ENCODE results near the gene SH3BGRL3. TPM values are rescaled to one million over a fixed set of nuclear protein-coding genes. Genes with fewer than 3 reads are reported as not detected.

Gene SH3BGRL3
- total and polyA plus RNA-seq, 2 of the 13 experiments (the other 11 are each of a cell fraction or from before 2014, with no cell fraction given) = 11.4 to 12.2 TPM

DNA sequence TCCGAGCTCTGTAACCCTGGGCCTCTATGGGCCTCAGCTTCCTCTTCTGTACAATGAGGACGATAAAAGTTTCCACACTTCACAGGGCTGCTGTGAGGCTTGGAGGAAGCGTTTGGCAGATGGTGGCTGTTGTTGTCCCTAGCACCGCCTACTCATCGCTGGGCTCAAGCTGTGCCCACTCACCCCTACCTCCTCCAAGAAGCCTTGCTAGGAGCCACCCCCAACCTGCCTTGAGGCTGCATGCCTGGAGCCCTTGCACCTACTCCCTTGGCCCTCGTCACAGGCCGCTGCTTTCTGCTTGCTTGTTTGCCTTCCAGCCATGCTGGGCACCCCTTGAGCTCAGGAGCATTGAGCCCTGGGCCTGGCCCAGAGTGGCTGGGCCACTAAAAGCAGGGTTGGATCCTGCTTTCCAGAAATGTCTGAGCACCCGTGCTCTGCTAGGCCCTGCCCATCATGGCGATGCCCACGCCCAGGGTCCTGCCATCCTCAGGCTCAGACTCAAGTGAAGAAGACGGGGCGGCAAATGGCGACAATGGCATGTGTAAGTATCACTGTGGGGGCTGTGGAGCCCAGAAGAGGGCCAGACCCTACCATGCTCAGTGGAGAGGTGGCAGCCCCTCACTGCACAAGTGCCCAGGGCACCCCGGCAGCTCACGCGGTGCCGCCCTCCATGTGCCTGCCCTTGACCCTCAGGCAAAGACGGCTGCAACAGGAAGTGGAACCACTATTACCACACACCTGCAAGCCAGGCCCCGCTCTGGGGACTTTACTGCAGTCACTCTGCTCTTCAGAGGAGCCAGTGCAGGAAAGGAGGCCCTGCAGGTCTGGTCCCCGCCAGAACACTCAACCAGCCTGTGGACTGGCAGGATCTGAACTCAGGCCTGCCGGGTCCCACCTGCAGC, 9.5 kb downstream of the SH3BGRL3 start:
- no peak for DNase-seq (ENCODE audit: low spot score)
- H3K9ac ChIP-seq (ENCODE audit: insufficient read depth, low read depth, low read length) = no peak overlapping the region
- H3K4me2 ChIP-seq (ENCODE audit: low read depth, low read length) = no peak overlapping the region
- H3K36me3 ChIP-seq (replicated peaks in 1 of 2; ENCODE audit: control insufficient read depth in 1 of 2, insufficient read depth in 2 of 2, low read length in 2 of 2) = no peaks in the 10 kb centered on the region
- intact Hi-C loops (cut with micrococcal nuclease; ENCODE audit: unreplicated experiment) = no loop called here
- FAIRE-seq = no peak
- H2AFZ ChIP-seq (ENCODE audit: low read length) = no peak overlapping the region
- H3K9me3 ChIP-seq (ENCODE audit: low read length) = no peaks in the 10 kb centered on the region
- no TSS peak for BruUV-seq (replicated peaks)
- no peak for TF ChIP-seq ZNF781 (CRISPR knock-in tag; IDR thresholded peaks at IDR 0.05; ENCODE audit: borderline replicate concordance, not compliant biosample characterization)
- TF ChIP-seq HNRNPH1 (optimal IDR thresholded peaks at IDR 0.05; ENCODE audit: low read depth, low read length) = no peak
- TF ChIP-seq YY1 (IDR thresholded peaks at IDR 0.05; ENCODE audit: insufficient read depth, insufficient replicate concordance, low read depth, low read length) = no peak
- no peak for TF ChIP-seq GFI1 (CRISPR knock-in tag; IDR thresholded peaks at IDR 0.05; ENCODE audit: borderline replicate concordance)
- H3K27me3 ChIP-seq (ENCODE audit: control insufficient read depth in 1 of 2, insufficient read depth in 2 of 2, low read length in 2 of 2) = no peaks in the 10 kb centered on the region
- no peak overlapping the region for H3K4me3 ChIP-seq (replicated peaks in 1 of 3; ENCODE audit: insufficient read depth in 1 of 3, low read depth in 2 of 3, low read length in 3 of 3)
- no peaks in the 10 kb centered on the region for H4K20me1 ChIP-seq (ENCODE audit: insufficient read depth, low read length)
- H3K79me2 ChIP-seq (ENCODE audit: insufficient read depth, low read length) = no peaks in the 10 kb centered on the region
- in situ Hi-C loops (cut with HindIII; ENCODE audit: extremely low pct_ligation_motif_present, low pct_unique_long_range_greater_than_20kb) = loop anchor here (5.0 kb wide), 1 partner anchor 73 kb away; no protein-coding TSS in a partner anchor
- ChIA-PET CTCF (ENCODE audit: low intra/inter-chr PET ratio, low total read pairs) (no interaction called here), POLR2A (no interaction called here)
- ATAC-seq = no peak
- 96% methylated on average over 16 of the region's 21 CpGs for WGBS (ENCODE audit: low lambda C conversion rate)
- no peaks in the 10 kb centered on the region for H3K4me1 ChIP-seq (ENCODE audit: insufficient read depth, low read length)
- no peak overlapping the region for H3K27ac ChIP-seq (ENCODE audit: extremely low read length, insufficient read depth, low read length)

DNA sequence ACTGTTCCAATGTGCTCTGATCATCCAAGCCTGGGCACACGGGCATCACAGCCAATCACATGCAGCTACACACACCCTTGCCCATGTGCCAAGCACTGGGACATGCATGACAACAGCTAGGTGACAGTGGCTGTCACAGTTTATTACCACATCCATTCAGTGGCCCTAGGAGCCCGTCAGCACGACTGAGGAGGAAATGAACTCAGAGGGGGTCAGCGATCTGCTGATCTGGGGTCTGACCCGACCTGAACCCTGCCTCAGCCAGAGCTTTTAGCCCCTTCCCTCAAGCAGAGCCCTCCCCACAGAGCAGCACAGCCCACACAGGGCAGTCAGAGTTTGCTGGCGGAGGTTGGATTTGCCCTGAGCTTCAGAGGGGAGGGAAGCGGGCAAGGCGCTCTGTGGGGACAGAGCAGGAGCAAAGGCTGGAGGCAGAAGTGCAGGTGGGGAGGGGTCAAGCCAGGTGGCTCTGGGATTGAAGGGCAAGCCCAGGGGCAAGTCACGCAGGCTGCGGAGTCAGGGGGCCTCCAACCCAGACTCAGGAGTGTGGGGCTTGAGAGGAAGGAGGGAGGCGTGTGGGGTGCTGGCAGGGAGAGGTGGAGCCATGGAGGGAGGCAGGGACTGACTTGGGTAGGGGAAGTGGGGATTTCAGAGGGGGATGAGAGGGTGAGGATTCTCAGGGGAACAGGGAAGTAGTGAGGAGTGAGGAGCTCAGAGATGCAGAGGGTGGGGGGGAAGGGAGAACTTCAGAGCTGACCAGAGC, 10.4 kb downstream of the SH3BGRL3 start:
- H3K27ac ChIP-seq (ENCODE audit: extremely low read length, insufficient read depth, low read length) = no peak overlapping the region
- WGBS (ENCODE audit: low lambda C conversion rate) = 87% methylated on average over 7 of the region's 11 CpGs
- CTCF ChIA-PET (ENCODE audit: low intra/inter-chr PET ratio, low total read pairs) = no interaction called here
- H2AFZ ChIP-seq (ENCODE audit: low read length) = no peak overlapping the region
- H3K9ac ChIP-seq (ENCODE audit: insufficient read depth, low read depth, low read length) = no peak overlapping the region
- no peaks in the 10 kb centered on the region for H3K27me3 ChIP-seq (ENCODE audit: control insufficient read depth in 1 of 2, insufficient read depth in 2 of 2, low read length in 2 of 2)
- no peaks in the 10 kb centered on the region for H3K36me3 ChIP-seq (replicated peaks in 1 of 2; ENCODE audit: control insufficient read depth in 1 of 2, insufficient read depth in 2 of 2, low read length in 2 of 2)
- FAIRE-seq (no peak), DNase-seq (ENCODE audit: low spot score) (no peak), ATAC-seq (no peak)
- POLR2A ChIA-PET = no interaction called here
- no peaks in the 10 kb centered on the region for H4K20me1 ChIP-seq (ENCODE audit: insufficient read depth, low read length)
- no peaks in the 10 kb centered on the region for H3K9me3 ChIP-seq (ENCODE audit: low read length)
- H3K4me3 ChIP-seq (replicated peaks in 1 of 3; ENCODE audit: insufficient read depth in 1 of 3, low read depth in 2 of 3, low read length in 3 of 3) = no peak overlapping the region
- H3K79me2 ChIP-seq (ENCODE audit: insufficient read depth, low read length) = no peaks in the 10 kb centered on the region
- in situ Hi-C loops (cut with HindIII; ENCODE audit: extremely low pct_ligation_motif_present, low pct_unique_long_range_greater_than_20kb) (no loop called here), intact Hi-C loops (cut with micrococcal nuclease; ENCODE audit: unreplicated experiment) (no loop called here)
- no peaks in the 10 kb centered on the region for H3K4me1 ChIP-seq (ENCODE audit: insufficient read depth, low read length)
- no peak overlapping the region for H3K4me2 ChIP-seq (ENCODE audit: low read depth, low read length)
- BruUV-seq (replicated peaks) = no TSS peak
- TF ChIP-seq ZNF703 (CRISPR knock-in tag; IDR thresholded peaks at IDR 0.05; ENCODE audit: borderline replicate concordance) (no peak), ASH2L (IDR thresholded peaks at IDR 0.05; ENCODE audit: insufficient read length, low read depth, low read length) (no peak), ZNF772 (CRISPR knock-in tag; IDR thresholded peaks at IDR 0.05) (no peak), ZFP37 (CRISPR knock-in tag; IDR thresholded peaks at IDR 0.05; ENCODE audit: borderline replicate concordance) (no peak), CENPT (CRISPR knock-in tag; IDR thresholded peaks at IDR 0.05; ENCODE audit: low read depth) (no peak), HMG20A (CRISPR knock-in tag; IDR thresholded peaks at IDR 0.05; ENCODE audit: borderline replicate concordance) (no peak), GTF2F1 (IDR thresholded peaks at IDR 0.05; ENCODE audit: low read length) (no peak), ZBTB21 (CRISPR knock-in tag; IDR thresholded peaks at IDR 0.05) (no peak), HOXA7 (CRISPR knock-in tag; IDR thresholded peaks at IDR 0.05) (no peak), FOSL2 (CRISPR knock-in tag; IDR thresholded peaks at IDR 0.05) (no peak), SIN3B (IDR thresholded peaks at IDR 0.05; ENCODE audit: low read length) (no peak)
- TF ChIP-seq, protein P1, sequence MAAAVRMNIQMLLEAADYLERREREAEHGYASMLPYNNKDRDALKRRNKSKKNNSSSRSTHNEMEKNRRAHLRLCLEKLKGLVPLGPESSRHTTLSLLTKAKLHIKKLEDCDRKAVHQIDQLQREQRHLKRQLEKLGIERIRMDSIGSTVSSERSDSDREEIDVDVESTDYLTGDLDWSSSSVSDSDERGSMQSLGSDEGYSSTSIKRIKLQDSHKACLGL (CRISPR knock-in tag; IDR thresholded peaks at IDR 0.05) = no peak
